AG04450 (cell line): ENCODE results near the gene LRRC8B. TPM values are rescaled to one million over a fixed set of nuclear protein-coding genes. Genes with fewer than 3 reads are reported as not detected.

Experiments
- CTCF ChIA-PET: fragments of 300-600, 350-600 bp; formaldehyde crosslinking; extraction: SDS; loops from one replicate; lab custom pipeline; 2022; ENCODE audit warnings: antibody characterized with exemption, inconsistent platforms; lab: Charles Lee
- POLR2A ChIA-PET: fragments of 350-600 bp; formaldehyde crosslinking; extraction: SDS; loops from one replicate; lab custom pipeline; 2021; ENCODE audit warnings: antibody characterized with exemption, inconsistent platforms; lab: Yijun Ruan, JAX
- DNase-seq: peaks from one replicate; pipeline ENCODE4 v3.0.0-alpha.2; 2011; ENCODE audit warnings: low read depth, low spot score
- H3K27ac ChIP-seq: one replicate; pipeline ENCODE4 v1.5.1; 2012; ENCODE audit warnings: low read depth, low read length, control low read depth
- H3K27me3 ChIP-seq: one replicate; pipeline ENCODE4 v1.6.0; 2012; ENCODE audit warnings: low read length; ENCODE audit not compliant: control insufficient read depth, insufficient read depth
- H3K4me3 ChIP-seq: 2 replicates; pipeline ENCODE4 v1.5.1; 2011; ENCODE audit warnings: mild to moderate bottlenecking, low read depth, low read length, control low read depth
- H3K9me3 ChIP-seq: 2 replicates; pipeline ENCODE4 v1.5.1; 2012; ENCODE audit warnings: low read length; ENCODE audit not compliant: control insufficient read depth, insufficient read depth
- polyA plus RNA-seq: library from polyadenylated mRNA; depleted of rRNA; stranded (reverse); fragments of >200 nt; gene quantifications from 2 replicates; pipeline ENCODE4 v1.2.3, GENCODE V29; 2011
- TF ChIP-seq, protein P1 (sequence below): IDR thresholded peaks from 2 replicates; pipeline ENCODE4 v1.5.1; 2011; ENCODE audit warnings: low read depth, low read length, control low read depth, inconsistent platforms

The LRRC8B gene
- polyA plus RNA-seq, 1 experiment, result 1.6 TPM

DNA sequence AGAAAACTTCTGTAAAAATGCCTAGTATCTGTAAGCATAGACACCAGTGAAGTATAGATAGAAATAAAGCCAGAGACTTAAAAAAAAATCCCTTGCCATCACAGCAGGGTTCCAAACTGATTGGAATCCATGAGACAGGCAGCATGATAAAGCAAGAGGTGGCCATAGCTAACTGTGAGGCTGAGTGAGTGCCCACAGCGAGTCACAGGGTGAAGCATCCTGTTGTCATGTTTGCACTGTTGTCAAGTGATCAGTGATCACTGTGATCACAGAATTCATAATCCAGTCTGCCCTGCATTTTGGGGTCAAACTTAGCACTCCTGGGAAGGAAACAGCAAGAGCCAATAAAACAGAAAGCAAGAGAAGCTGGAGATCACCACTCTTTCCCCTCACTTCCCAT is 33.3 kb downstream of the LRRC8B start:
- Histone ChIP-seq H3K4me3 (no peak overlapping the region), H3K27ac (no peak overlapping the region), H3K27me3 (no peaks in the 10 kb centered on the region), H3K9me3 (no peaks in the 10 kb centered on the region)
- no peak for DNase-seq
- TF ChIP-seq, protein P1, sequence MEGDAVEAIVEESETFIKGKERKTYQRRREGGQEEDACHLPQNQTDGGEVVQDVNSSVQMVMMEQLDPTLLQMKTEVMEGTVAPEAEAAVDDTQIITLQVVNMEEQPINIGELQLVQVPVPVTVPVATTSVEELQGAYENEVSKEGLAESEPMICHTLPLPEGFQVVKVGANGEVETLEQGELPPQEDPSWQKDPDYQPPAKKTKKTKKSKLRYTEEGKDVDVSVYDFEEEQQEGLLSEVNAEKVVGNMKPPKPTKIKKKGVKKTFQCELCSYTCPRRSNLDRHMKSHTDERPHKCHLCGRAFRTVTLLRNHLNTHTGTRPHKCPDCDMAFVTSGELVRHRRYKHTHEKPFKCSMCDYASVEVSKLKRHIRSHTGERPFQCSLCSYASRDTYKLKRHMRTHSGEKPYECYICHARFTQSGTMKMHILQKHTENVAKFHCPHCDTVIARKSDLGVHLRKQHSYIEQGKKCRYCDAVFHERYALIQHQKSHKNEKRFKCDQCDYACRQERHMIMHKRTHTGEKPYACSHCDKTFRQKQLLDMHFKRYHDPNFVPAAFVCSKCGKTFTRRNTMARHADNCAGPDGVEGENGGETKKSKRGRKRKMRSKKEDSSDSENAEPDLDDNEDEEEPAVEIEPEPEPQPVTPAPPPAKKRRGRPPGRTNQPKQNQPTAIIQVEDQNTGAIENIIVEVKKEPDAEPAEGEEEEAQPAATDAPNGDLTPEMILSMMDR, result no peak
- ChIA-PET POLR2A (no interaction called here), CTCF (no interaction called here)

DNA sequence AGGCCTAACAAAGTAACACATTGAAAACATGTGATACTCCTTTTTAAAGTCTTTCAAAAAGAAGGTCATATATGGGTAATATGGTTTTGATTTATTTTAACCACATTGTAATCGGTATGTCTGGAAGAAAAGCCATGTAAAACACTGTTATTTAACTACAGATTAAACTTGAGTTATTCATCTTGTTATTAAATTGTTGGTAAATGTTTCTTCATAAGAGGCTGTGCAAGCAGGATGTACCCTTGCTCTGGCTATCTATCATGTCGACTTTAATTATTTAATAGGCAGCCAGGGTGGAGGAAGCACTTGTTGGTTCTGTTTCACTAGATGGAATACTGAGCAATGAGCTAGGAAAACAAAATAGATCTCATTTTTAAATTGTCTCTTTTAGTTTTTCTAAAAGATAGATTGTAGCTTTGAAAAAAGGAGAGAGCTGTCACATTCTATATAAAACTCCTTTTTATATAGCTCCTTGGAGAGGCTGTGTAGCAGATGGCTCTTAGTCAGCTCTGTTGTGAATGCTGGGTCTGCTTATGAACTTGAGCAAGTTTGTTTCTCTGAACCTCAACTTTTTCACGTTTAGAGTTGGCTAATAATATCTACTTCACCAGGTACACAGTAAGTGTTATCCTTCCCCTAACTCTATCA is 39.5 kb downstream of the LRRC8B start:
- no peak for DNase-seq
- POLR2A ChIA-PET, result no interaction called here
- no peaks in the 10 kb centered on the region for H3K9me3 ChIP-seq
- CTCF ChIA-PET, result no interaction called here
- H3K27ac ChIP-seq, result no peak overlapping the region
- TF ChIP-seq, protein P1, result no peak
- H3K27me3 ChIP-seq, result no peaks in the 10 kb centered on the region
- H3K4me3 ChIP-seq, result no peak overlapping the region

DNA sequence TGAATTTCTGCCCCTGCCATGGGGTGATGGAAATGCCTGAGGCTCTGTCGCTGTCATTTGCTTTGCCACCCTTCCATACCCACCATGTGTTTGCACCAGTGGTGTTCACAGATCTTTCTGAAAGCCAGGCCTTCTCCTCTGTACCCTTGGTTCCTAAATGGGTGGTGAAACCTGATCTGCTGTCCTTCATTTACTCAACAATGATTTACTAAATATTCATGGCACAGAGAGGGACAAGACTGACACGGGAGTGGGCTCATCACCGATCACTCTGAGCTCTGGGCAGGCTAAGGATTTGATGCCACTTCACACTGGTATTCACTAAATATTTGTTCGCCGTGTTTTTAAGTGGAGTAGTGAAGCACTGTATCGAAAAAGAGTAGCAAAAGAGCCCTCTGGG is 40.9 kb downstream of the LRRC8B start:
- Histone ChIP-seq H3K27me3 (no peaks in the 10 kb centered on the region), H3K27ac (no peak overlapping the region), H3K4me3 (no peak overlapping the region), H3K9me3 (no peaks in the 10 kb centered on the region)
- POLR2A ChIA-PET, result no interaction called here
- TF ChIP-seq, protein P1, result no peak
- CTCF ChIA-PET, result interaction anchor here (1.5 kb wide), 1 partner anchor 197 kb away, joined by 3 read pairs; no protein-coding TSS in a partner anchor
- DNase-seq, result no peak

DNA sequence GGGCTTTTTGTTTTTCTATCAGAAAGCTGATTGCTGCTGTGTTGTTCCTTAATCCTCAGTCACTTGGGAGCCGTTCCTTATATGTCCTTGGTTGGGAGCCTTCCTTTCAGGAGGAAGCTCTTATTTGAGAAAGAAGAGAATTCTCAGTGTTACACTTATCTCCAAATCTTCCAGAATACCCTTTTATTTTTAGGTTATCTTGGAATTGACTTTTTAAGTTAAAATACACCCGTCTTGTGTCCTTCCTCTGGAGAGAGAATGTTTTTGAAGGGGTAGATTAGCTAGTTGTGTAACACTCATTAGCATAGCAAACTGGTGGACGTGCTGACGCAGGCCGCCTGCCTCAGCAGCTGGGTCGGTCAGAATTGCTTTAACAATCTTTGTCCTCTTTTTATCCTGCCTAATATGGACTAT is 42.1 kb downstream of the LRRC8B start:
- H3K27me3 ChIP-seq, result no peaks in the 10 kb centered on the region
- POLR2A ChIA-PET, result no interaction called here
- H3K9me3 ChIP-seq, result no peaks in the 10 kb centered on the region
- H3K4me3 ChIP-seq, result no peak overlapping the region
- H3K27ac ChIP-seq, result no peak overlapping the region
- no peak for DNase-seq
- CTCF ChIA-PET, result interaction anchor here (1.5 kb wide), 1 partner anchor 196 kb away, joined by 3 read pairs; no protein-coding TSS in a partner anchor
- TF ChIP-seq, protein P1, result no peak

DNA sequence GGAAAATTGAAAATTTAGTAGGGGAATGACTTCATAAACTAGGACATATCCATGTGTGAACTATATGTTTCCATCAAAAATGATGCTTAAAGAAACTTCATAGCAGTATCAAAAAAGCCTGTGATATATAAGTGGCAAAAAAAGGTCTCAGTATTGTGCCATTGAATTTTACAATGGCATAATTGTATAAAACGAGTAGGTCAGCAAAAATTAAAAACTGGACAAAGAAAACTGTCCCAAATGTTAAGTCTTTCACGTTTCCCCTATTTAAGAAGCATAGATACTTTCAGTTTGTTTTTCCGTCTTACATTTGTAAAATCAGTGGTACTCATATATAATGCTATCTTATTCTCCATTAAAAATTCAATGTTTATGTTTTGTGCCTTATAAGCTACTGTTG is 43.2 kb downstream of the LRRC8B start:
- CTCF ChIA-PET, result no interaction called here
- TF ChIP-seq, protein P1, result no peak
- Histone ChIP-seq H3K27me3 (no peaks in the 10 kb centered on the region), H3K9me3 (no peaks in the 10 kb centered on the region), H3K27ac (no peak overlapping the region), H3K4me3 (no peak overlapping the region)
- POLR2A ChIA-PET, result no interaction called here
- DNase-seq, result no peak
